HG02938 (cell line): ENCODE measurements around the gene C11orf98.
A peak's percentile ranks its signal among the peaks of the same experiment; 100 is the strongest.
"Not testable (repeated sequence)": the region's sequence is repeated elsewhere in the genome, so short reads cannot be mapped to it uniquely, and the experiment has no call there.

Source experiments
- ATAC-seq: cut with Tn5 transposase; IDR thresholded peaks from one replicate; pipeline ENCODE4 v1.9.1; 2021; ENCODE audit warnings: mild to moderate bottlenecking, moderate library complexity; ENCODE audit not compliant: unreplicated experiment

Gene C11orf98

GRCh38 chr11:62654297-62654696, 10.7 kb downstream of the C11orf98 start:
- no peak for ATAC-seq

- ATAC-seq, result no peak
Measured at GRCh38 chr11:62652161-62653006, 12.6 kb downstream of the C11orf98 start.

GRCh38 chr11:62650283-62650682, 14.7 kb downstream of the C11orf98 start:
- not testable (repeated sequence) for ATAC-seq

GRCh38 chr11:62649486-62649885, 15.5 kb downstream of the C11orf98 start:
- ATAC-seq, result no peak

GRCh38 chr11:62648967-62649364, 16.0 kb downstream of the C11orf98 start:
- no peak for ATAC-seq

- ATAC-seq, result no peak
Measured at GRCh38 chr11:62648185-62648966, 16.6 kb downstream of the C11orf98 start.

- ATAC-seq, result no peak
Measured at GRCh38 chr11:62647609-62648005, 17.4 kb downstream of the C11orf98 start.

- ATAC-seq, result no peak
Measured at GRCh38 chr11:62646825-62647608, 18.0 kb downstream of the C11orf98 start.

- peak; percentile 90 for ATAC-seq
Measured at GRCh38 chr11:62645946-62646824, 18.8 kb downstream of the C11orf98 start, which contains the start of gene GANAB. TSS of gene GANAB (minus strand) at chr11:62646613. CDS start at chr11:62646599, 14 bp downstream.

- no peak for ATAC-seq
Measured at GRCh38 chr11:62645671-62645945, 19.4 kb downstream of the C11orf98 start.

- no peak for ATAC-seq
Measured at GRCh38 chr11:62644220-62644619, 20.8 kb downstream of the C11orf98 start.

GRCh38 chr11:62632492-62632891, 32.5 kb downstream of the C11orf98 start:
- no peak for ATAC-seq

GRCh38 chr11:62627713-62628112, 37.3 kb downstream of the C11orf98 start:
- no peak for ATAC-seq

- ATAC-seq, result no peak
Measured at GRCh38 chr11:62622476-62623089, 42.4 kb downstream of the C11orf98 start.

- peak; percentile 88 for ATAC-seq
Measured at GRCh38 chr11:62621567-62622470, 43.2 kb downstream of the C11orf98 start, which contains the start of gene B3GAT3. TSS of gene B3GAT3 (minus strand) at chr11:62621986. CDS start at chr11:62621947, 39 bp downstream.

- no peak for ATAC-seq
Measured at GRCh38 chr11:62621027-62621566, 43.9 kb downstream of the C11orf98 start.

GRCh38 chr11:62616957-62617356, 48.1 kb downstream of the C11orf98 start:
- not testable (repeated sequence) for ATAC-seq

GRCh38 chr11:62615521-62615920, 49.5 kb downstream of the C11orf98 start:
- ATAC-seq, result no peak
